ENCODE measurements around the gene HNRNPA2B1. TPM values are rescaled to one million over a fixed set of nuclear protein-coding genes. Genes with fewer than 3 reads are reported as not detected.

HNRNPA2B1 gene
- total RNA-seq, 2 experiments from 2014 or later, result 258 to 1,090 TPM

DNA sequence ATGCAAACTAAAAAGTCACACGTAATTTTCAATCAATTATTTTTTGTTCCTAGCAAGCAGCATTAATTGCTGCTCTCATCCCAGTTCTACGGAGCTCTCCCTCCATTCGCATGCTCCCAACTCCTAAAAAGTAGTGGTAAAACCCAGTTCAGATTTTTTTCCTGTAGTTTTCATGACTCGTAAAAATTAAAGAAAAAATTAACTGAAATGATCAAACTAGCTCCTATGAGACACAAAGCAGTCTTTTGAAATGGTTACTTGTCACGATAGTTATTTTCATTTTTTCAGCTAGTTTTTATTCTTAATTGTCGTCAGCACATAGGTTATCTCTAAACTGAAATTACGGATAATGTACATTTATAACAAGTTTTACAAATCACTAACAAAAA, 1.8 kb downstream of the HNRNPA2B1 start:
- Histone ChIP-seq H3K27ac (ENCODE audit: low read depth, low read length, poor library complexity, severe bottlenecking) (peak overlapping the region; percentile 100), H3K36me3 (ENCODE audit: insufficient read depth, low read length) (peaks cover 87% of the 10 kb centered on the region), H3K4me2 (ENCODE audit: low read length) (peak overlapping the region; percentile 93), H4K20me1 (ENCODE audit: insufficient read depth, low read length) (peaks cover 70% of the 10 kb centered on the region), H2AFZ (ENCODE audit: low read length) (no peak overlapping the region), H3K4me3 (ENCODE audit: low read depth, low read length, poor library complexity, severe bottlenecking) (peak overlapping the region; percentile 99), H3K9me3 (ENCODE audit: low read length) (no peaks in the 10 kb centered on the region), H3K4me1 (ENCODE audit: insufficient read depth, low read length, poor library complexity, severe bottlenecking) (peaks cover 37% of the 10 kb centered on the region), H3K79me2 (ENCODE audit: insufficient read depth, low read depth, low read length) (peaks cover 89% of the 10 kb centered on the region), H3K9me2 (ENCODE audit: insufficient read depth, low read length) (no peaks in the 10 kb centered on the region)
- intact Hi-C loops (cut with micrococcal nuclease; ENCODE audit: unreplicated experiment), result loop anchor here (2.0 kb wide), 1 partner anchor 108 kb away; no protein-coding TSS in a partner anchor
- ChIA-PET POLR2A (interaction anchor here (0.7 to 4.4 kb wide), 6 partner anchors 10 to 307 kb away, joined by 3 to 26 read pairs (median 4); no protein-coding TSS in a partner anchor), CTCF (ENCODE audit: unreplicated experiment) (interaction anchor here (1.8 kb wide), 1 partner anchor 47 kb away, joined by 4 read pairs; the partner anchor contains the start of gene NFE2L3)
- DNase-seq (ENCODE audit: low spot score), result no peak
- TF ChIP-seq, protein P1, sequence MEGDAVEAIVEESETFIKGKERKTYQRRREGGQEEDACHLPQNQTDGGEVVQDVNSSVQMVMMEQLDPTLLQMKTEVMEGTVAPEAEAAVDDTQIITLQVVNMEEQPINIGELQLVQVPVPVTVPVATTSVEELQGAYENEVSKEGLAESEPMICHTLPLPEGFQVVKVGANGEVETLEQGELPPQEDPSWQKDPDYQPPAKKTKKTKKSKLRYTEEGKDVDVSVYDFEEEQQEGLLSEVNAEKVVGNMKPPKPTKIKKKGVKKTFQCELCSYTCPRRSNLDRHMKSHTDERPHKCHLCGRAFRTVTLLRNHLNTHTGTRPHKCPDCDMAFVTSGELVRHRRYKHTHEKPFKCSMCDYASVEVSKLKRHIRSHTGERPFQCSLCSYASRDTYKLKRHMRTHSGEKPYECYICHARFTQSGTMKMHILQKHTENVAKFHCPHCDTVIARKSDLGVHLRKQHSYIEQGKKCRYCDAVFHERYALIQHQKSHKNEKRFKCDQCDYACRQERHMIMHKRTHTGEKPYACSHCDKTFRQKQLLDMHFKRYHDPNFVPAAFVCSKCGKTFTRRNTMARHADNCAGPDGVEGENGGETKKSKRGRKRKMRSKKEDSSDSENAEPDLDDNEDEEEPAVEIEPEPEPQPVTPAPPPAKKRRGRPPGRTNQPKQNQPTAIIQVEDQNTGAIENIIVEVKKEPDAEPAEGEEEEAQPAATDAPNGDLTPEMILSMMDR (conservative IDR thresholded peaks at IDR 0.05; ENCODE audit: low read length), result no peak
- TF ChIP-seq EZH2phosphoT487 (IDR thresholded peaks at IDR 0.05; ENCODE audit: borderline replicate concordance, low read depth, low read length), result no peak
- BruUV-seq (replicated peaks), result no TSS peak

DNA sequence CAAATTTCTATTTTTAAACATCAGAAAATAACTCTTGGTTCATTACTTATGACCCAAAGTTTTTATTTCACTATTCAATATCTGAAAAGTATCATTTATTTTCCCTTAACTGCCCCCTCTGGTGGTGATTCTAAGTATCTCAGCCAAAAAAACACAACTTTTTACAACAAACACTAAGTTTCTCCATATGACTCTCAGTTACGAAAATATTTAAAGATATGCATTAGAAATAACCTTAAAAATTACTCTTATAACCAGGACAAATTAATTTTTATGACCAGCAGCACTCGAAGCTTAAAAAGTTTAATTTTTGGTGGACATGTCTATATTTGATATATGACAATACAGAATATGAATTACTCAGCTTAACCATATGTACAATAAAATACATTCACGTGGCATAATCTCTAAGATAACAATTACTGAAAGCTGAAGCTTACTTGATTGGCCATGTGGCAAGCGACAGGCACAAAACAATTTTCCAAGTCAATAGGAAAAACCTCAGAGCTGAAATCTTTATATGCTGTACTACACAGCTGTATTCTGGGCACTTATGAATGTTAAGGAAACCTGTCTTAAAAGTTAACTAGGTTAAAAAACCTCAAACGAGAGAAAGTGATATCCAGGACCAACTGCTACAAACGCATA, 2.3 kb downstream of the HNRNPA2B1 start:
- H3K36me3 ChIP-seq (ENCODE audit: insufficient read depth, low read length), result peaks cover 87% of the 10 kb centered on the region
- DNase-seq (ENCODE audit: low spot score), result peak; percentile 60
- H3K27ac ChIP-seq (ENCODE audit: low read depth, low read length, poor library complexity, severe bottlenecking), result peak overlapping the region; percentile 100
- peak overlapping the region; percentile 93 for H3K4me2 ChIP-seq (ENCODE audit: low read length)
- H3K9me3 ChIP-seq (ENCODE audit: low read length), result no peaks in the 10 kb centered on the region
- peaks cover 89% of the 10 kb centered on the region for H3K79me2 ChIP-seq (ENCODE audit: insufficient read depth, low read depth, low read length)
- TF ChIP-seq EZH2phosphoT487 (IDR thresholded peaks at IDR 0.05; ENCODE audit: borderline replicate concordance, low read depth, low read length), result no peak
- TF ChIP-seq, protein P1 (conservative IDR thresholded peaks at IDR 0.05; ENCODE audit: low read length), result peak; percentile 95
- ChIA-PET POLR2A (interaction anchor here (0.7 to 4.4 kb wide), 10 partner anchors 9 to 306 kb away, joined by 3 to 26 read pairs (median 4); no protein-coding TSS in a partner anchor), CTCF (ENCODE audit: unreplicated experiment) (interaction anchor here (0.6 to 1.8 kb wide), 3 partner anchors 47 to 117 kb away, joined by 3 to 4 read pairs (median 3); partner anchors contain the start of gene NFE2L3)
- intact Hi-C loops (cut with micrococcal nuclease; ENCODE audit: unreplicated experiment), result loop anchor here (2.0 kb wide), 1 partner anchor 107 kb away; no protein-coding TSS in a partner anchor
- H3K4me1 ChIP-seq (ENCODE audit: insufficient read depth, low read length, poor library complexity, severe bottlenecking), result peaks cover 42% of the 10 kb centered on the region
- peaks cover 70% of the 10 kb centered on the region for H4K20me1 ChIP-seq (ENCODE audit: insufficient read depth, low read length)
- no peaks in the 10 kb centered on the region for H3K9me2 ChIP-seq (ENCODE audit: insufficient read depth, low read length)
- no peak overlapping the region for H2AFZ ChIP-seq (ENCODE audit: low read length)
- H3K4me3 ChIP-seq (ENCODE audit: low read depth, low read length, poor library complexity, severe bottlenecking), result peak overlapping the region; percentile 99
- no TSS peak for BruUV-seq (replicated peaks)

Data from OCI-LY7 (cell line).